Astrocyte of the cerebellum (primary cell): Measurements from ENCODE around the gene TK2.

Experiments used
- DNase-seq: peaks from one replicate; pipeline ENCODE4 v3.0.0-alpha.2; 2011; ENCODE audit warnings: low read depth
- H3K4me3 ChIP-seq: 2 replicates; pipeline ENCODE4 v1.5.1; 2011; ENCODE audit warnings: mild to moderate bottlenecking, low read depth, low read length, moderate library complexity
- CTCF ChIP-seq: IDR thresholded peaks from 2 replicates; pipeline ENCODE4 v1.5.1; 2012; ENCODE audit warnings: low read length, low read depth, moderate library complexity, mild to moderate bottlenecking; ENCODE audit errors: missing control alignments
- in situ Hi-C: cut with HindIII; loops from 2 replicates; pipeline ENCODE4 v1.10.0; 2017; ENCODE audit warnings: low sequenced_read_pairs

The TK2 gene

DNA sequence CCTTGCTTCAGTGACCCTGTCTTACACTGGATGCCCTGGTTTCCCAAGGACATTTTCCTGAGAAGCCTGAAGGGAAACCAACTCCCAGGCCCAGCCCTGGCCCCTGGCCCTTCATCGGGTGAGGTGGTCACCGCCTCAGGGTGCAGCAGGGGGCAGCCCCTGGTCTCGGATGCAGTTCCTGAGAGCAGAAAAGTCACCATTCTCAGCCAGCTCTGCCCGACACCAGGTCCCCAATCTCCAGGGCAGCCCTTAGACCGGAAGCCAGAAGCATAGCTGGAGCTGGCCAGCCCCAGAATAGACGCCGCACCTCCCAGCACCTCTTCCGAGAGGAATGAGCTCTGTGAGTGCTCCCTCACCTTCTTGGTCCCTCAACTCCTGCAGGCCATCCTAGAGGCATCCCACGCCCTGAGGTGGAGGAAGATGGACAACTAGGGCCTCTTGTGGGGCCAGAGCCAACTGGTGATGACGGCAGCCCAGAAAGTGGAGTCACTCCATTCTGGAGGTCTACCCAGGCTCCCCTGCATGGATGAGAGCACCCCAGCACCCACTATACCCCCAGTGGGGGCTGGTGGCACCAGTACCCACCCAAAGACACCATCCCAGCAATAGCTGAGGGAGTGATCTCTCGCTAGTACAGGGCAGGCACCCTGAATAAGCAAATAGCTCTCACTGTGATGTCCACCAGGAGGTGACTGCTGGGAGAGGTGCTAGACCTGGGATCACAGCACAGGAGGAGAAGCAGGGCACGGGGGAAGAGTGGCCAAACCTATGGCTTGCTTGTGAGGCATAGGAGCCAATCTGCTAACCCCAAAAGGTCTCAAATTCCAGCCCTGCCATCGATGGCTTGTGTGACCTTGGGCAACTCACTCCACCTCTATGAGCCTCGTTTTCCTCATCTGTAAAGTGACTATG lies 56.2 kb downstream of the TK2 start:
- in situ Hi-C loops, result no loop called here

GRCh38 chr16:66491716-66492064 lies 58.2 kb downstream of the TK2 start:
- DNase-seq, result no peak
- in situ Hi-C loops, result no loop called here
- H3K4me3 ChIP-seq, result no peak overlapping the region
- no peak for TF ChIP-seq CTCF

More for the DNA sequence above, 56.2 kb downstream of the TK2 start:
- no peak overlapping the region for H3K4me3 ChIP-seq
- DNase-seq, result no peak
- TF ChIP-seq CTCF, result no peak

GRCh38 chr16:66490774-66491715 lies 58.9 kb downstream of the TK2 start:
- in situ Hi-C loops, result no loop called here
- no peak for DNase-seq
- no peak overlapping the region for H3K4me3 ChIP-seq
- no peak for TF ChIP-seq CTCF

DNA sequence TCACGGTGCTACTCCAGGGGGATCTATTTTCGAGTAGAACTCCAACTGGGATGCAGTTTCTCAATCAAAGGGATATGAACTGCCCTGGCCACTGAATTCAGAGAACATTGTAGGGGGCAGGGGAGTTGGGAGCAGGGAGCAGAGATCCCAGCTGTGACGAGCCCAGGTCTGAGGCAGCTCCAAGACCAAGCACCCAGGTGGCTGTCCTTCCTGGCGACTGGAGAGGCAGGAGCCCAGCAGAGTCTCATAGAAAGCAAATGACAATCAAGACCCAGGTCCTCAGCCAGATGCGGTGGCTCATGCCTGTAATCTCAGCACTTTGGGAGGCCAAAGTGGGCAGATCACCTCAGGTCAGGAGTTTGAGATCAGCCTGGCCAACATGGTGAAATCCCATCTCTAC lies 60.1 kb downstream of the TK2 start:
- H3K4me3 ChIP-seq, result no peak overlapping the region
- no peak for DNase-seq
- in situ Hi-C loops, result loop anchor here (5.0 kb wide), 1 partner anchor 73 kb away; no protein-coding TSS in a partner anchor
- no peak for TF ChIP-seq CTCF

- no peak for DNase-seq
- in situ Hi-C loops, result loop anchor here (5.0 kb wide), 1 partner anchor 72 kb away; no protein-coding TSS in a partner anchor
- no peak overlapping the region for H3K4me3 ChIP-seq
- TF ChIP-seq CTCF, result no peak
These were observed 60.5 kb downstream of the TK2 start for GRCh38 chr16:66489385-66489784.

DNA sequence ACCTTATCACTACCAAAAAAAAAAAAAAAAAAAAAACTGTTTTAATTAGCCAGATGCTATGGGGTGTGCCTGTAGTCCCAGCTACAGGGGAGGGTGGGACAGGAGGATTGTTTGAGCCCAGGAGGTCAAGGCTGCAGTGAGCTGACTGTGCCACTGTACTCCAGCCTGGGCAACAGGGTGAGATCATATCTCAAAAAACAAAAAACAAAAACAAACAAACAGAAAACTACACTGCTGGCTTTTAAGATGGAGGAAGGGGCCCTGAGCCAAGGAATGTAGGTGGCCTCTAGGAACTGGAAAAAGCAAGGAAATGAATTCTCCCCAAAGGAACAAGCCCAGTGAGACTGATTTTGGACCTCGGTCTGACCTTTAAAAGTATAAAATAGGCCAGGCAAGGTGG lies 61.4 kb downstream of the TK2 start:
- in situ Hi-C loops, result loop anchor here (5.0 kb wide), 1 partner anchor 71 kb away; no protein-coding TSS in a partner anchor
- no peak overlapping the region for H3K4me3 ChIP-seq
- no peak for TF ChIP-seq CTCF
- no peak for DNase-seq
